Calu3 (cell line): ENCODE measurements around the gene TMIE. TPM values are rescaled to one million over a fixed set of nuclear protein-coding genes. Genes with fewer than 3 reads are reported as not detected.
A peak's percentile ranks its signal among the peaks of the same experiment; 100 is the strongest.

ENCODE experiments used
- BruUV-seq: library from RNA; stranded (reverse); fragments of 400-500 nt; replicated peaks from 2 replicates; lab custom pipeline; 2021; lab: Mats Ljungman, UMichigan
- CTCF ChIA-PET: fragments of 300-600 bp; sonication (Branson Sonifier 250); formaldehyde crosslinking; loops from one replicate; lab custom pipeline; 2022; ENCODE audit warnings: antibody characterized with exemption; lab: Charles Lee
- DNase-seq: peaks from one replicate; pipeline ENCODE4 v3.0.0; 2022
- H3K27ac Mint-ChIP-seq: one replicate; pipeline ENCODE4 v1.8.0; 2022; ENCODE audit warnings: mixed read lengths; ENCODE audit not compliant: unreplicated experiment
- H3K27me3 Mint-ChIP-seq: one replicate; pipeline ENCODE4 v1.8.0; 2022; ENCODE audit warnings: mixed read lengths; ENCODE audit not compliant: unreplicated experiment
- H3K36me3 Mint-ChIP-seq: one replicate; pipeline ENCODE4 v1.8.0; 2022; ENCODE audit warnings: mild to moderate bottlenecking, moderate library complexity, mixed read lengths; ENCODE audit not compliant: insufficient read depth, unreplicated experiment
- H3K4me1 Mint-ChIP-seq: one replicate; pipeline ENCODE4 v1.8.0; 2022; ENCODE audit warnings: mild to moderate bottlenecking, low read depth, mixed read lengths; ENCODE audit not compliant: unreplicated experiment
- H3K4me3 Mint-ChIP-seq: one replicate; pipeline ENCODE4 v1.8.0; 2022; ENCODE audit warnings: mild to moderate bottlenecking, low read depth, moderate library complexity, mixed read lengths; ENCODE audit not compliant: unreplicated experiment
- H3K9me3 Mint-ChIP-seq: one replicate; pipeline ENCODE4 v1.8.0; 2022; ENCODE audit warnings: low read depth, mixed read lengths; ENCODE audit not compliant: unreplicated experiment
- CTCF ChIP-seq: fragments of 200-600 bp; IDR thresholded peaks from one replicate; pipeline ENCODE4 v1.8.0; 2022; ENCODE audit warnings: antibody characterized with exemption; ENCODE audit not compliant: unreplicated experiment
- intact Hi-C: fragments of 100-400 bp; cut with micrococcal nuclease; formaldehyde crosslinking; loops from one replicate; pipeline ENCODE4 v1.10.0; 2022; ENCODE audit not compliant: unreplicated experiment
- total RNA-seq: library from RNA; stranded (reverse); gene quantifications from 2 replicates; pipeline ENCODE4 v1.2.3, GENCODE V29; 2022

Gene TMIE
- total RNA-seq, 1 experiment from 2014 or later = 0.26 TPM

DNA sequence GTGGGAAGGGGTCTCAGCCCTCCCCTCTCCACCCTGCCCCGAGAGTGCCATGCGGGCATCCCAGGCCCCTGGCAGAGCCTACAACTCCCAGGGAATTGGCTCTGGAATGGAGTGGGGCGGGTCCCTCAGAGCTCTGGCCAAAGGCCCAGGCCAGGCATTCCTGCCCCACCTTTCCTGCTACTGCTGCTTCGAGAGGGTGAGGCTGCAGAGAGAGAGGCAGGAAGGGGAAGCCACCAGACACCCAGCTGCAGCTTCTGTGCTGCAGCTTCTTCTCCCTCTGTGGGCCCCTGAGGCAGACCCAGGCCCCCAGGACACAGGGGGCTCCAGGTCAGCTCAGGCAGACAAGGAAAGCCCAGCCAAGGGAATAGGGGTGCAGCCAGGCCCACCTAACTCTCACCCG, 10.4 kb upstream of the TMIE start:
- CTCF ChIA-PET = no interaction called here
- Mint-ChIP-seq H3K27me3 (no peaks in the 10 kb centered on the region), H3K36me3 (peaks cover 31% of the 10 kb centered on the region), H3K4me1 (peaks cover 24% of the 10 kb centered on the region), H3K27ac (peak overlapping the region; percentile 75), H3K4me3 (peak overlapping the region; percentile 93), H3K9me3 (no peaks in the 10 kb centered on the region)
- no TSS peak for BruUV-seq
- TF ChIP-seq CTCF = no peak
- DNase-seq = peak; percentile 63
- intact Hi-C loops = no loop called here

GRCh38 chr3:46692566-46692990, 8.6 kb upstream of the TMIE start:
- CTCF ChIA-PET = interaction anchor here (0.7 to 1.1 kb wide), 3 partner anchors 13 to 204 kb away, joined by 3 read pairs; no protein-coding TSS in a partner anchor

DNA sequence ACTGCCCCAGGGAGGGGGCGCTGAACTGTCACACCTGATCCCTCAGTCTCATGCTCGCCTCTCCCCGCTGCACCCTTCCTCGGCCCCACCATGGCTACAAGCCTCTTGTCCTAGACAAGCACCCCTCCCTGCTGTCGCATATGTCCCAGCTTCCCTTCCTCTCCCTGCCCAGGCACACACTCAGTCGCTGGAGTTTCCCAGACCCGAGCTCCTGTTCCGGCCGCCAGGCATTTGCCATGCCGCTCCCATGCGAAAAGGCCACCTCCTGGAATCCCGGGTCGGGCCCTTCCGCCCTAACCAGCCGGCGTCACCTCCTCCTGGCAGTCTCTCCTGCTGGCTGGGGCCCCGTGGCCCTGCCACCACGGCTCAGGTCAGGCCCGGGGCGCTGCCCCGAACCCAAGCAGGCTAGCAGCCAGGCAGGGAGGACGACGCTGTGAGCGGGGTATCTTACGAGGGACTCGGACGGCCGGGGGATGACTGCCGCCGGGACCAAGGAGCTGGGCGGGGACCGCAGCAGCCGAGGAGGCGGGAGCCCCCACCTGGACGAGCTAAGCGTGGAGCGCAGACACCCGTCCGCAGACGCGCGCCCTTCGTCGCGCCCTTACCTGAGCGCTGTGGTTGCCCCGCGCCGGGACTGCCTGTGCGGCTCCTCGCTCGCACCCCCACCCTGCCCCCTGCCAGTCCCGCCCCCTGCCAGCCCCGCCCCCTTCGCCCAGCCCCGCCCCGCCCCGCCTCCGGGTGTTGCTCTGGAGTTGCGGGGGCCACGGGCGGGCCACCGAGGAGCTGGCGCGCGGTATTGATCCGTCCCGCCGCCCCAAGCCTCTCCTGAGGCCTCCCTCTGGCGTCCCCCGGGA, 7.9 kb upstream of the TMIE start, which contains the start of gene ALS2CL:
Gene ALS2CL (minus strand): TSS at position 642 of the 854 bp plus-strand sequence. CDS start 4,239 bp downstream, outside the sequence.
- CTCF ChIA-PET = interaction anchor here (0.7 to 1.1 kb wide), 6 partner anchors 9 to 574 kb away, joined by 3 to 4 read pairs (median 3); no protein-coding TSS in a partner anchor
- H3K4me3 Mint-ChIP-seq = peak within 1 kb of the TSS; percentile 93
- H3K27me3 Mint-ChIP-seq = no peaks in the 10 kb centered on the region
- peaks cover 28% of the 10 kb centered on the region for H3K36me3 Mint-ChIP-seq
- H3K27ac Mint-ChIP-seq = peak within 1 kb of the TSS; percentile 96
- peaks cover 24% of the 10 kb centered on the region for H3K4me1 Mint-ChIP-seq
- peak; percentile 73 for DNase-seq
- H3K9me3 Mint-ChIP-seq = no peaks in the 10 kb centered on the region
- TF ChIP-seq CTCF = no peak
- BruUV-seq = no TSS peak
- intact Hi-C loops = no loop called here

More at GRCh38 chr3:46692566-46692990, 8.6 kb upstream of the TMIE start:
- Mint-ChIP-seq H3K9me3 (no peaks in the 10 kb centered on the region), H3K36me3 (peaks cover 31% of the 10 kb centered on the region), H3K27ac (peak overlapping the region; percentile 96), H3K4me1 (peaks cover 24% of the 10 kb centered on the region), H3K27me3 (no peaks in the 10 kb centered on the region), H3K4me3 (peak overlapping the region; percentile 93)
- TF ChIP-seq CTCF = no peak
- DNase-seq = peak; percentile 93
- no TSS peak for BruUV-seq
- intact Hi-C loops = no loop called here

DNA sequence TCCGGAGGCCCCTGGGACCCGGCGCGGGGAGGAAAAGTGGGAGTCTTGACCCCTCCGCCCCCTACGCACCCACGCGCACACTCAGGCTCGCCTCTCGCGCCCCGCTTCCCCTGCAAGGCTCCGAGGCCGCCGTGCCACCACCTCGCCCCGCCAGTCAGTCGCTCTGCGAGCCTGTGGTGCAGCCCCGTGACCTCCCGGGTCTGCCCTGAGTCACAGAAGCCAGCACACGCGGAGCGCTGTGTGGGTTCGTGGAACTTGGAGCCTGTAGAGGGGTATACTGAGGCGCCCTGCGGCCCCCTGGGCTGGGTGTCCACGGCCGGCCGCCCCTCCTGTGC, 7.3 kb upstream of the TMIE start:
- H3K27ac Mint-ChIP-seq = no peak overlapping the region
- intact Hi-C loops = no loop called here
- H3K4me1 Mint-ChIP-seq = peaks cover 24% of the 10 kb centered on the region
- no peak for TF ChIP-seq CTCF
- H3K4me3 Mint-ChIP-seq = peak overlapping the region; percentile 93
- no peak for DNase-seq
- CTCF ChIA-PET = interaction anchor here (0.7 to 1.1 kb wide), 3 partner anchors 9 to 575 kb away, joined by 3 to 4 read pairs (median 3); no protein-coding TSS in a partner anchor
- H3K27me3 Mint-ChIP-seq = no peaks in the 10 kb centered on the region
- H3K36me3 Mint-ChIP-seq = peaks cover 27% of the 10 kb centered on the region
- H3K9me3 Mint-ChIP-seq = no peaks in the 10 kb centered on the region
- no TSS peak for BruUV-seq
